ENCODE results near the gene HELZ2. TPM values are rescaled to one million over a fixed set of nuclear protein-coding genes. Genes with fewer than 3 reads are reported as not detected.

HELZ2 gene
- total and polyA plus RNA-seq, 2 donors from 2014 or later = 3.2 to 40.7 TPM

DNA sequence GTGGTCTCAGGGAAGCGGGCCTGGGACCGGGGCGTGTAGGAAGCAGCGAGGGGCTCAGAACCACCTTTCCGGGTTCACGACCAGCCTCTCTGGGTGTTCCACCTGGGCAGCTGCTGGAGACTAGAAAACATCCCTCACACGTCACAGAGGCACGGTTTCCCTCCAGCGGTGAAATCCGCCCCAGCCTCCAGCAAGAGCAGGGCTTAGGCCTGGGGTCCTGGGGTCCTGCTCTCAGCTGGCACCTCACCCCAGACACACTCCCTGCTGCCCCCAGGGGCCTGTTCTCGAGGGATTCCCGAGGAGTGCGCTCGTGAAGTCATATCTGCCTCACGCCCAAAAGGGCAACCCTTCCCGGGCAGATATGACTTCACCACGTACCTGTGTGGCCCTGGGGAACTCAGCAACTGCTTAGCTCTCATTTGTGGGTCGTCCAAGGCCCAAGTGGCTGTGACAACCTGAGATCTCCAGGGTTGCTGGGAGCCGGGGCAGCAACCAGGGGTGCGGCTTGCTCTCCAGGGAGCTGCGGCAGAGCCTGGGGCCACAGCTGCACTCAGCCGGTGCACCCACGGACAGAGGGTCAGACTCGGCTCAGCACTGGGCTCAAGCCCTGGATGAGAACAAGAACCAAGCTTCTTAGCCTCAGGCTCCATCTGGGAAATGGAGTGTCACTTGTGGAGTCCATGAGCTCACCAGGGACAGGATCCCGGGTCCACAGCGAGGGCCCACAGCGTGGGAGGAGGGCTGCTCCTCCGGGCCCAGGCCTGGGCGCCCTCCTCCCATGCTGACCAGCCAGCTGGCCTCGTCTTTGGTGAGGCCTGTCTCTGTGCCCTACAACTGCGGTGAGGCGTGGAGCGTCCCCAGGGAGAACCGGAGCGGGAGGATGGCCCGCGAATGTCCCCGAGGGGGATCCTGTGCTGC is 19.4 kb downstream of the HELZ2 start:
- DNase-seq = peak in 2 of 5 donors; percentile 45 to 80
- Histone ChIP-seq H3K9ac (ENCODE audit: low read length in 3 of 3) (no peak overlapping the region), H3K9me3 (ENCODE audit: control insufficient read depth in 2 of 3, insufficient read depth in 1 of 3, low read length in 3 of 3) (no peaks in the 10 kb centered on the region), H3K4me1 (ENCODE audit: control insufficient read depth in 2 of 3, insufficient read depth in 2 of 3, low read depth in 1 of 3, low read length in 3 of 3) (no peaks in the 10 kb centered on the region), H3K4me3 (ENCODE audit: low read length in 3 of 3) (peak overlapping the region in 1 of 3 donors; percentile 16), H3K36me3 (ENCODE audit: control insufficient read depth in 2 of 3, insufficient read depth in 3 of 3, low read length in 3 of 3) (no peaks in the 10 kb centered on the region), H3K27ac (ENCODE audit: low read depth in 2 of 2, low read length in 2 of 2) (no peak overlapping the region), H3K27me3 (ENCODE audit: control insufficient read depth, insufficient read depth, low read length) (no peaks in the 10 kb centered on the region)
- intact Hi-C loops (cut with DNase I) = no loop called here
- TF ChIP-seq, protein P1, sequence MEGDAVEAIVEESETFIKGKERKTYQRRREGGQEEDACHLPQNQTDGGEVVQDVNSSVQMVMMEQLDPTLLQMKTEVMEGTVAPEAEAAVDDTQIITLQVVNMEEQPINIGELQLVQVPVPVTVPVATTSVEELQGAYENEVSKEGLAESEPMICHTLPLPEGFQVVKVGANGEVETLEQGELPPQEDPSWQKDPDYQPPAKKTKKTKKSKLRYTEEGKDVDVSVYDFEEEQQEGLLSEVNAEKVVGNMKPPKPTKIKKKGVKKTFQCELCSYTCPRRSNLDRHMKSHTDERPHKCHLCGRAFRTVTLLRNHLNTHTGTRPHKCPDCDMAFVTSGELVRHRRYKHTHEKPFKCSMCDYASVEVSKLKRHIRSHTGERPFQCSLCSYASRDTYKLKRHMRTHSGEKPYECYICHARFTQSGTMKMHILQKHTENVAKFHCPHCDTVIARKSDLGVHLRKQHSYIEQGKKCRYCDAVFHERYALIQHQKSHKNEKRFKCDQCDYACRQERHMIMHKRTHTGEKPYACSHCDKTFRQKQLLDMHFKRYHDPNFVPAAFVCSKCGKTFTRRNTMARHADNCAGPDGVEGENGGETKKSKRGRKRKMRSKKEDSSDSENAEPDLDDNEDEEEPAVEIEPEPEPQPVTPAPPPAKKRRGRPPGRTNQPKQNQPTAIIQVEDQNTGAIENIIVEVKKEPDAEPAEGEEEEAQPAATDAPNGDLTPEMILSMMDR (IDR thresholded peaks at IDR 0.05; ENCODE audit: borderline replicate concordance, extremely low read depth, insufficient read depth) = no peak
- no peak for FAIRE-seq

DNA sequence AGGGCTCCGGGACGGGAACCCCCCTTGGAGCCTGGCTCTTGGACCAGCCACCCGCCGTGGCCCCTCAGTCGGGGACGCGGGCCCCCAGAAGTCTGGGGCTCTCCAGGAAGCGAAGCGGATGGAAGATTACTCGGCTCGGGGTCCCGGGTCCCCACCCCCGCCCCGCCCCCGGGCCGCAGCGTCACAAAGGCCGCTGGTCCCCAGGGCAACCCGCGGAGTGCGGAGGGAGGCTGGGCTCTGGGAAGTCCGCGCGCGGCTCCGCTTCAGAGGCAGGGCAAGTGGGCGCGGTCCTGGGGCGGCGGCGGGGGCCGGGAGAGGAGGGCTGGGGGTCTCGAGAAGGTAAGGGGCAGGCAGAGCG is 20.1 kb downstream of the HELZ2 start, which contains the start of gene FNDC11:
TSS of gene FNDC11 (plus strand) at position 227 of the 358 bp plus-strand sequence. CDS start 1,505 bp downstream, outside the sequence.
- no peaks in the 10 kb centered on the region for H3K27me3 ChIP-seq (ENCODE audit: control insufficient read depth, insufficient read depth, low read length)
- H3K4me3 ChIP-seq (ENCODE audit: low read length in 3 of 3) = peak within 1 kb of the TSS in 2 of 3 donors; percentile 16 to 29
- peak; percentile 78 to 92 (median 88) for DNase-seq
- H3K4me1 ChIP-seq (ENCODE audit: control insufficient read depth in 2 of 3, insufficient read depth in 2 of 3, low read depth in 1 of 3, low read length in 3 of 3) = no peaks in the 10 kb centered on the region
- H3K27ac ChIP-seq (ENCODE audit: low read depth in 2 of 2, low read length in 2 of 2) = no peak within 1 kb of the TSS
- H3K9ac ChIP-seq (ENCODE audit: low read length in 3 of 3) = no peak within 1 kb of the TSS
- TF ChIP-seq, protein P1 (IDR thresholded peaks at IDR 0.05; ENCODE audit: borderline replicate concordance, extremely low read depth, insufficient read depth) = no peak
- H3K36me3 ChIP-seq (ENCODE audit: control insufficient read depth in 2 of 3, insufficient read depth in 3 of 3, low read length in 3 of 3) = no peaks in the 10 kb centered on the region
- intact Hi-C loops (cut with DNase I) = no loop called here
- FAIRE-seq = no peak
- no peaks in the 10 kb centered on the region for H3K9me3 ChIP-seq (ENCODE audit: control insufficient read depth in 2 of 3, insufficient read depth in 1 of 3, low read length in 3 of 3)

DNA sequence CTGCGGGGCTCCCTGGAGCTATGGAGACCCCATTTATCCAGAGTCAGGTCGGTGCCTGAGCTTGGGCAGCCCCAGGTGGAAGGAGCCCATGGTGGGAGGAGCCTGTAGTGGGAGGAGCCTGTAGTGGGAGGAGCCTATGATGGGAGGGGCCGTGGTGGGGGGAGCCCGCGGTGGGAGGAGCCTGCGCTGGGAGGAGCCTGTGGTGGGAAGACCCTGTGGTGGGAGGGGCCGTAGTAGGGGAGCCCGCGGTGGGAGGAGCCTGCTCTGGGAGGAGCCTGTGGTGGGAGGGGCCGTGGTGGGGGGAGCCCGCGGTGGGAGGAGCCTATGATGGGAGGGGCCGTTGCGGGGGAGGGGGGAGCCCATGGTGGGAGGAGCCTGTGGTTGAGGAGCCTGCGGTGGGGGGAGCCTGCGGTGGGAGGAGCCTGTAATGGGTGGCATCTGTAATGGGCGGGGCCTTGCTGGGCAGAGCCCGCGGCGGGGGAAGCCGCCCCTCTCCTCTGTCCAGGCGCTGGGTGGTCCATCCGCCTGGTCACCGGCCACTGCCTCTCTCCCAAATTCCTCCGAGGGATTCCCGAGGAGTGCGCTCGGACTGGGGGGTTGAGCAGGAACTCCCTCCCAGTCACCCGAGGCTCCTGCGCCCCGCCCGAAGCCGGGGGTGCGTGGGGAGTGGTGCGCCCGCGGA is 20.6 kb downstream of the HELZ2 start:
- Histone ChIP-seq H3K9ac (ENCODE audit: low read length in 3 of 3) (no peak overlapping the region), H3K4me3 (ENCODE audit: low read length in 3 of 3) (peak overlapping the region in 1 of 3 donors; percentile 29), H3K9me3 (ENCODE audit: control insufficient read depth in 2 of 3, insufficient read depth in 1 of 3, low read length in 3 of 3) (no peaks in the 10 kb centered on the region), H3K27ac (ENCODE audit: low read depth in 2 of 2, low read length in 2 of 2) (no peak overlapping the region), H3K4me1 (ENCODE audit: control insufficient read depth in 2 of 3, insufficient read depth in 2 of 3, low read depth in 1 of 3, low read length in 3 of 3) (no peaks in the 10 kb centered on the region), H3K27me3 (ENCODE audit: control insufficient read depth, insufficient read depth, low read length) (no peaks in the 10 kb centered on the region), H3K36me3 (ENCODE audit: control insufficient read depth in 2 of 3, insufficient read depth in 3 of 3, low read length in 3 of 3) (no peaks in the 10 kb centered on the region)
- DNase-seq = peak; percentile 82 to 97 (median 89)
- FAIRE-seq = no peak
- TF ChIP-seq, protein P1 (IDR thresholded peaks at IDR 0.05; ENCODE audit: borderline replicate concordance, extremely low read depth, insufficient read depth) = no peak
- intact Hi-C loops (cut with DNase I) = no loop called here
